Measurements from ENCODE around the gene NELL2.

The NELL2 gene

DNA sequence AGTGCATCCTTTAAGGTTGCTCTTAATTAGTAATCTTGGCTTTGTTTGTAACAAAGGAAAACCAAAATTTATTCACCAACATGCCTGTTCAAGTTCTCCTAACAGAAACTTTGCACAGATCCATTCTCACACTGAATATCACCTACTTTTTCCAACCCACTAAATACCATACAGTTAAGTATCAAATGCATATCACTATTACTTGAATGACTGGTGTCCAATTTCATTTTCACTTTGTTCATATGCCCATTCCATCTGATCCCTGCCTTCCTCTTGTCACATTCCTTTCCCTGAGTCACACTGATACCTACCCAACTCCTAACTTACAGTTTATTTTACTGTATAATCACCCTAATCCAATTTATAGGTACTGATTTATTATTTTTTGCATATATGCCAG lies 286.4 kb downstream of the NELL2 start:
- no peak for DNase-seq

DNA sequence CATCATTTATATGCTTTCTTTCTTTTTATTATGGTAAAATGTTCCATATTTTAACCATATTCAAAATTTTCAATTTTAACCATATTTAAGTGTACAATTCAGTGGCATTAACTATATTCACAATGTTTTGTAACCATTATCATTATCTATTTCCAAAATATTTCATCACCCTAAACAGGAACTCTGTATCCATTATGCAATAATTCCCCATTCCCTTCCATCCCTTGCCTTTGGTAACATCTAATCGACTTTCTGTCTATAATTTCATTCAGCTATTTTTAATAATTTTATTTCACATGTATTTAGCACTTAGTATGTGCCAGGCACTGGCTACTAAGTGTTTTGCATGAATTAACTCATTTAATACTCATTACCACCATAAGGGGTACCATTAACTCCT lies 287.5 kb downstream of the NELL2 start:
- no peak for DNase-seq

DNA sequence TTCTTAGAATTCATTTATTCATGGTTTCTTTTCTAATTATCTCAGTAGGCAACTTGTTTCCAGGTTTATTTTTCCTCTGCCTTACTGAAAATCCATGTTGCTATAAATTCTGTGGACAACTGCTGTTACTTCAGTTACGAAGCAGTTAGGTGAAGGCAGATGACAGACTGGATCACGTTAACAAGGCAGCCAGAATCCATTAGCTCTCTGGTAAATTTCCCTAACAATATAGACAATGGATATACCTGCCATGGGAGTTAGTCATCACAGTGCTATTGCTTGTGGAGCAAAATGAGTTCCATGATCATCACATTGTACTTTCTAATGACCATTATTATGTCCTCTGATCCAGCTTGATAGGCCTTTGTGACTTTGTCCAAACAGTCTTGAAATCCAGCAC lies 291.5 kb downstream of the NELL2 start:
- no peak for DNase-seq

DNA sequence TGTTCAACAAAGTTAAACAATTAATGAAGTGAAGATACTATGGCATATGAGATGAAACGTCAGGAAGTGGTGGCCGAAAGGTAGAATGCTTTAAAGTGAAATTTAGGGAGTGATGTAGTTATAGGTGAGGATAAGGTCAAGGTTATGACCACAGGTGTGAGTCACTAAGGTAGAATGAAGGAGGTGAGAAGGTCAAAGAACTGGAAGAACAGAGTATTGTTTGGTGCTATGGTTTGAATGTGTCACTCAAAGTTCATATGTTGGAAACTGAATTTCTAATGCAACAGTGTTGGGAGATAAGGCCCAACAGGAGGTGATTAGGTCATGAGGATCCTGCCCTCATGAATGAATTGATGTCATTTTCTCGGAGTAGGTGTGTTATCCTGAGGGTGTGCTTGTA lies 293.6 kb downstream of the NELL2 start:
- DNase-seq: no peak

DNA sequence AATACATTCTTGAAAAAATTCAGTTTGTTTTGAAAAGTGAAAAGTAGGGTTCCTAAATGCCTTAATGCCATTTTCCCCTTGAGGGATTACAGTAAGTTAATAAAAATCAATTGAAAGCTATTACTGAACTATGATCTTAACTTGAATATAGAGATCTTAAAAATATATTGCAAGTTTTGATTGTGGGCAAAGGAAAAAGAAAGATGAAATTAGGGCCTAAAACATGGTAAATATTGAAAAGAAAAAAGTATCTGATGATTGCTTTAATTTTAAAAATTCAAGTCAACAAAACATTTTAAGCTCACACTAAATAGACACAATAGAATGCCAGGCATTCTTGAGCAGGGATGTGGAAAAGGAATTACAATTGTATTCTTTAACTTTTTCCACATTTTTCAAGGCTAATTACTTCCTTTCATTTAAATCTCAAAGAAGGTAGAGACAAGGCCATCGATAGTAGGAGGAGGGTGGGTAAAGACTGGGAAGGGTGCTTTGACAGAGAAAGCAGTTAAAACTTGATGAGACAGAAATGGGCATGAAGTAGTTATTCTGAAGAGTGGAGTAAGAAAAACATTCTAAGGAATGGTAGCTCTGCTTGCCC lies 294.4 kb downstream of the NELL2 start:
- DNase-seq: no peak

DNA sequence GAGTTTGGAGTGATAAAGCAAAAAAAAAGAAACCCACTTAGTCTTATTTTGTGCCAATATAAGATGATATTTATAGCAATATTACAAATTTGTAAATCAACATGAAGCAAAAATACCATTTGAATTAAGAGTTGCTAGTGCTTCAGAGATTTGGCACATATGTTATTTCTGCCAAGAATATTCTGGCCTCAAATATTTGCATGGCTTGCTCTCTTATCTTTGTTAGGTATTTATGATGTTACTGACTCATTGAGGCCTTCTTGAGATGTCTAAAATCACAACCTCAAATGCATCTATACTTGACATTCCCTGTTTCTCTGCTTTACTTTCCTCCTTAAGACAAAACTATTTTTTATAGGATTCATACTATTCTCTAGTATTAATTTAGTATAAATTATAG lies 301.5 kb downstream of the NELL2 start:
- no peak for DNase-seq

DNA sequence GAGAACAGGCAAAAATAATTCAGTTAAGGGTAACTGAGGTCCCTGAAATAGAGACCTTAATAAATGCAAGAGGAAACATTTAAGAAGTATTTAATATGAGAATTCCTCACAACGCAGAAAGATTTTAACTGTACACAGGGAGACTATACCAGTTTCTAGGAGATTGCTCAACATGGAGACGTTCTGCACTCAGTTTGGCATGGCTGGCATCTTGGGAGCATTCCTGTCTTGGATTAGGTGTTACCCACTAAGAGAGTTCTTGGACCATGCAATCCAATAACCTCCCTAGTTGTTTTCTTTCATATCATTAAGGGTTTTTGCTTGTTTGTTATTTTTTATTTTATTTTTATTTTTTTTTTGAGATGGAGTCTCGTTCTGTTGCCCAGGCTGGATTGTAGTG lies 302.4 kb downstream of the NELL2 start:
- DNase-seq: no peak

DNA sequence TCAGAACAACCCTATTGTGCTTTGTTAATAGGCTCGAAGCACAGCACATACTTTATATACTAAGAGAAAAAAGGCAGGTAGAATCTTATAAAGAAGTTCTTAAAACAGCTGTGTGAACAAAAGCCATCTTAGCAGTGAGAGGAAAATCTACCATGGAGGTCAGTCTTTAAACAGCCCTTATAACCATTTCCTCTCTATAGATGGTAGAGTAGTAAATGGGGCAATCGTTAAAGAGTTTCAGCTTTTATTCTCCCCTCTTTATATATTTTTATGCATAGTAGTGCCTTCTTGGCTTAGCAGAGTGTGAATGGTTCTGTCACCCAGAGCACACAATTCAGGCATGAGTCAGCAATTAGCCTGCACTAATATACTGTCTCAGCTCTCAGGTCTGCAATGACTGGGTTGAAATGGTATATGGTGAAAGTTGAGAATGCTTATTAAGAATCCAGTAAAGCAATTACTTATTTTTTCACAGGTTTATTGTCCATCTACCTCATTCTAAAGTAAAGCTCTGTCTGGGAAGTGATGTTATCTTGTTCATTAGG lies 305.0 kb downstream of the NELL2 start:
- DNase-seq: no peak

DNA sequence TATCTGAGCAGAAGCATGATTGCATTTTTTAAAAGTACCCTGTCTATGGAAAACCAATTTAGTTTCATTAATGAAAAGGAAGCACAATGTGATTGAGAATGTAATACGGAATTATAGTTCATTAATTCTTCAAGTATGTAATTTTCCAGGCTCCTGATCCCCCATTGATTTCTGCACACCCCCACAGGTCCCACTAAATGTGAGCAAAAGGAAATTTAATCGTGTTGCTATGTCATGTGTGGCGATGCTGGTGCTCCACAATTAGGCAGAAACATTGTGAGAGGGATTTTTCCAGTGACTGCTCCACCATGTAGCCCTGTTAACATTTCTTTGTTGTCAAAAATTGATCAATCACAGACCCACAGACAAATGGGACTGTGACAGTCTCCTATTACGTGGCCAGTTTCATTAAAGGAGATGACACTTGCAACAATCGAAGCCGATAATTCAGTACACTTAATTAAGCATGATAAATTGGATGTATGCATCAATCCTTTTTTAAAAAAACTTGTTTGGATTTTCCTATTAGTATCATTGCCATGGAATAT lies 306.0 kb downstream of the NELL2 start:
- DNase-seq: no peak

DNA sequence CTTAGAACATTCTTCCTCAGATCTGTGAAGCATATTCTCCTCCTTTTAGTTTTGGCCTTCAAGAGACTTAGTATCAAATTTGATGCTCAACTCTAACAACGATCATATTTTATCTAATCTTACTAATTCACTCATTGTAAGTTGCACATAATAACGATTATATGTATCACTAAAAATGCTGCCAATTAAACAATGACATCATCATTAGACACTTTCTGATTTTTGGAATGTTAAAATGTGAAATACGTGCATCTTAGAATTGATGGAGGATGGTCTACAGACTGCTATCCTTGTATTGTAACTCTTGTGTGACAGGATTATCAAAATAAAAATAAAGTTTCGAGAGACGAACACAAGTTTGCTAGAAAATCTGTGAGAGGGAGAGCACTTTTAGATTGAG lies 311.0 kb downstream of the NELL2 start:
- DNase-seq: no peak

DNA sequence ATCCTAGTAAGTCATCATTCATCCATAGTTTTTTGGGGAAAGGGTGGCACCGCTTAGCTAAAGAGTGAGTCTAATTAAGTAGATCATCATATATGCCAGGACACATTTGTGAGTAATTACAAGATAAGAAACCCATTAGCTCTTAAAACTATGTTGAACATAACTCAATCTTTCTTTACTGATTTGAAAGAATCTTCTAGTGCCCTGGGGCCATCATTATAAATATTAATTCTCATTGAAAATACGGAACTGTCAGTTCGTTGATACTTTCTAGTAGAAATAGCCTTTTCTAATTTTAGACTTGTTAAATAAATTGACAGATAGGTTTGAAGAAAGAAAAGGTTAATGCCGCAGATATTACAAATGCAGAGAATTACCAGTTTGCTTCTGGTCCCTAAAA lies 312.6 kb downstream of the NELL2 start:
- no peak for DNase-seq

DNA sequence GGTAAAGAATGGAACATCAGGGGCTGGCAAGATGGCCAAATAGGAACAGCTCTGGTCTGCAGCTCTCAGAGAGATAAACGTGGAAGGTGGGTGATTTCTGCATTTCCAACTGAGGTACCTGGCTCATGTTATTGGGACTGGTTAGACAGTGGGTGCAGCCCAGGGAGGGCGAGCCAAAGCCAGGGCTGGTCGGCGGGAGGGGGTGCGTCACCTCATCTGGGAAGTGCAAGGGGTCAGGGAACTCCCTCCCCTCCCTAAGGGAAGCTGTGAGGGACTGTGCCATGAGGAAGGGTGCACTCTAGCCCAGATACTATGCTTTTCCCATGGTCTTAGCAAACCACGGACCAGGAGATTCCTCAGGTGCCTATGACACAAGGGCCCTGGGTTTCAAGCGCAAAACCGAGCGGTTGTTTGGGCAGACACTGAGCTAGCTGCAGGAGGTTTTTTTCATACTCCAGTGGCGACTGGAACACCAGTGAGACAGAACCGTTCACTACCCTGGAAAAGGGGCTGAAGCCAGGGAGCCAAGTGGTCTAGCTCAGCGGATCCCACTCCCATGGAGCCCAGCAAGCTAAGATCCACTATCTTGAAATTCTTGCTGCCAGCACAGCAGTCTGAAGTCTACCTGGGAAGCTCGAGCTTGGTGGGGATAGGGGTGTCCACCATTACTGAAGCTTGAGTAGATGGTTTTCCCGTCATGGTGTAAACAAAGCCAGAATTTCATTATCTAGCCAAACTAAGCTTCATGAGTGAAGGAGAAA lies 317.6 kb downstream of the NELL2 start:
- no peak for DNase-seq

DNA sequence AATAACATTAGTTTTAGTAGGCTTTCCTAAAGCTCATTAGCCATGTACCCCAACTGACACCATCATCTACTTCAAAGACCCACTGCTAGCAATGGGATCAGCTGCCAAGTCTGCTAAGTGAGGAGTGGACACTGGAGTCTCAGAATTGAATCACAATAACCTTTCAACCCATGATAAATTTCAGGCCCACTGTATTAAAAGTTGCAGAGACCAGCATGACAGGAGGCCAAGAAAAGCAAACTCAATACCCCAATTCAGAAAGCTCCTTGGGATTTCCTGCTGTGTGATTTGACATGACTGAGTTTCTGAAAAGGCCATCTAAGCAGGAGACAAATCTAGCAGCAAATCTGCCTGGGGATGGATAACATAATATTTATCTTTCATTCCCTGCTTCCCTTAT lies 320.7 kb downstream of the NELL2 start:
- DNase-seq: no peak

DNA sequence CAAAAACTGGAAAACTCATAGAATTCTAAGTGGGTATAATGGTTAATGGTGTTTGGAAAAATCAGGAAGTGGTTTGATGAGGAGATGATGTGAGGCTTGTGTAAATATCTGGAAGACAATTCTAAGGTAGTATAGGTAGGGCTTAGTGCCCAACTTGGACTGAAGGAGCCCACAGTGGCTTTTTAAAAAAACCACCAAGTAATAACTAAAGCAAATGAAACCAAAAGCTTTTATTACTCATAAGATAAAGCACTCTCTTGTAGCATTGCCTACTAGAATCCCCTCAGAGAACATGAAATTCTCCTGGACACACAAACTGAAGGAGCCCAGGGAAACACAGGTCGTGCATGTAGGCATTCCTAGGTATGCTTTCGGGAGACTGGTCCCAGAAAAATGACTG lies 324.5 kb downstream of the NELL2 start:
- no peak for DNase-seq

DNA sequence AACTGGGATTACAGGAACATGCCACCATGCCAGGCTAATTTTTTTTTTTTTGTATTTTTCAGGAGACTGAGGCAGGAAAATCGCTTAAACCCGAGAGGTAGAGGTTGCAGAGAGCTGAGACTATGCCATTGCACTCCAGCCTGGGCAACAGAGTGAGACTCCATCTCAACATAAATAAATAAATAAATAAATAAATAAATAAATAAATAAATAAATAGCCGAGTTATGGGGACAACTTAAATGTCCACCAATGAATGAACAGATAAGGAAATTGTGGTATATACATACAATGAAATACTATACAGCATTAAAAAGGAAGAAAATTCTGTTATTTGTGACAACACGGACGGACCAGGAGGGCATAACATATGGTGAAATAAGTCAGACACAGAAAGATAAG lies 325.7 kb downstream of the NELL2 start:
- DNase-seq: no peak

DNA sequence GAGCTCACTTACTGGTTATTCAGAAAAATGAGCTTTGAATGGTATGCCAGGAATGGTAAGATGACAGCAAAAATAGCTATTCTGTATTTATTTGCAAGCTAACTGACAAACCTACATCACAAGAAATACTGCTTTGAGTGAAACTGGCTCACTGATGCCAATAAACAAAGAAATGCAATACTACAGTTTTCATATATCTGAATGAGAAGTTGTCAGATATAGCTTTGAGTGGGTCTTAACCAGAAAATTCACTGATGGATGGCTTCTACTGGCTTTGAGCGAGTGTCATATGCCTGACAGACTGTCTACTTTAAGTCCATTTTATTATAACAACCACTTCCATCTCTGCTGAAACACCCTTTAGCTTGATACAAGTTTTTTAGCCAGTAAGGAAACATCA lies 330.1 kb downstream of the NELL2 start:
- DNase-seq: no peak

DNA sequence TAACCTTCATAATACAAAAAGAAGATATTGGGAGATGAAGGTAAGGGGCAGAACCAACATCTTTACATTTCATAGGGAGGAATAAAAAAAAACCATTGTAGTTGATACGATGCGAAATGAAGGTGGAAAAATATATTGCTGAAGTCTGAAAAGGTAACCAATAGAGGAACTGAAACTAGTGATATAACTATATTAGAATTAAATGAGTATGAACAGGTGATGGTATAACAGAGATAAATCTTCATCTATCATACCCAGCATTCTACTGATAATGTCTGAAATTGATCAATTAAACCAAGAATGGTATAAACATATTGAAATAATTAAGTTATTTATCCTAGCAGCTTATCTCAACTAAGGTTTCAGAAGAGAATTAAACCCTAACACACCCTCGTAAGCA lies 332.1 kb downstream of the NELL2 start:
- no peak for DNase-seq

DNA sequence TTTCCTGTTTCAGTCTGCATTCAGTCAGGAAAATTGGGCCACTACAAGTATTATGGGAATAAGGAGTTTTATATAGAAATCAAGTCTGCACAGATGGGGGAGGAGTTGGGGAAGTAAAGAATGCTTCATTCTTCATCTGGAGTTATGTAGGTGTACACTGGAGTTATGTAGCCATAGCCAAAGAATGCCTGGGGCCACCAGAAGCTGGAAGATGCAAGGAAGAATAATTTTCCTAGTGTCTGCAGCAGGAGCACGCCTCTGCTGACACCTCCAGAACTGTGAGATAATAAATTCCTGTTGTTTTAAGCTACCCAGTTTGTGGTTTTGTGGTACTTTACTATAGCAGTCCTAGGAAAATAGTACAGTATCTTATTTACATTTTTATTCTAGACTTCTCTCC lies 333.4 kb downstream of the NELL2 start:
- DNase-seq: no peak

DNA sequence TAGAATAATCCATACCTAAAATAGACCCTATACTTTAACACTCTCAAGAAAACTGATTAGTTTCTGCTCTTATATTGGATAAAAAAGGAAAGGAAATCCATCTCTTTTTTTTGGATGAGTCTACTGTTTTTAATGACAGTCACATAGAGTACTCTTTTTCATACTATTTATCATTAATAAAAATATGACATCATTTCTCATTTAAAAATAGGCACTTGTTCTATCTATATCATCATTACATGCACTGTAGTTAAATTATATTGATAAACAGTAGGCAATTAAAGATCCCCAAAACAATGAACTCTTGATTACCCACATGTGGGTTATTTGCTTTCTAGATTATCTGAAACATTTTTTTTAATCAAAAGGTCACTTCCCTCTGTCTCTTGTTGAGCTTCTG lies 338.8 kb downstream of the NELL2 start:
- no peak for DNase-seq

DNA sequence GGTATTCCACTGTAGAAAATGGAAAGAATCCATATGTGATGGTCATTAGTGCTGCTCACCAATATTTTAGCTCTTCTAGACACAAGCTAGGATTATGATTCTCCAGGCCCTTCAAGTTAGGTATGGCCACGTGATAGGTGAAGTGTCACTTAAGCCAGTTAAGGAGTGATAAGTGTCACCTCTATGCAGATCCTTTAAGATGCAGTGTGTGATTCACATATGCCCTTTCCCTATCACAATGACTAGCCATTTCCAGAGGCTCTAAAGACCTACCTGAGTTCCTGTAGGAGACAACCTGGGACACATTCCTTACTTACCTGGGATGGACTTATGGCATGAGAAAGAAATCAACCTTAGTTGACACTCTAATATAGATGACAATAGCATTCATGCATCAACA lies 343.2 kb downstream of the NELL2 start:
- DNase-seq: no peak

DNA sequence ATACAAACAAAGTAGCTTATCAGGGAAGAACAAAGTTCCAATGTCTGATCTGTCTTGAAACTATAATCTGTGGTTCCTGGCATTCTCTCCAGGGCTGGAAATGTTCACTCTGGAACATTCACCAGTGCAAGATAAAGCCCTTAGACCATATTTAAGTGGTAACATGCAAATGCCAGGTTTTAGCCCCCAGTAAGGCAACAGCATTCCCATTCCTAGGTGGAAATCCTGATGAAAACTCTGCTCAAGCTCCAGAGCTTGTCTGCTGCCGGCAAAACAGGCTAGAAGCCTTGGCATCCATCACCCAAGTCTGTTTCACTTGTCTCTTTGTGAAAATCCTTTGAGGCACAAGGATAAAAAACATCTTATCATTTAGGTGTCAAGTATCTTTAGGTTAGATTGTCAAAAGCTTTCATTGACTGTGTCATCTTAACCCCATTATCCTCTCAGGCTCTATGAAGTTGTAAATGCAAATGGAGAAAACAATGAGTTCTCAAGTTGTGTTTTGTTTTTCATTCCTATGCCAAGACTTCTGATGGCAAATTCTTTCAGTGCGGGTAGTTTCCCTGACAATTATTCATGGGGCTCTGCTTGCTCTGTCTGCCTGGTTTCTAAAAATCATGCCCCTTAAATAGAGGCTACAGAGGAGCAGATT lies 344.7 kb downstream of the NELL2 start:
- no peak for DNase-seq

DNA sequence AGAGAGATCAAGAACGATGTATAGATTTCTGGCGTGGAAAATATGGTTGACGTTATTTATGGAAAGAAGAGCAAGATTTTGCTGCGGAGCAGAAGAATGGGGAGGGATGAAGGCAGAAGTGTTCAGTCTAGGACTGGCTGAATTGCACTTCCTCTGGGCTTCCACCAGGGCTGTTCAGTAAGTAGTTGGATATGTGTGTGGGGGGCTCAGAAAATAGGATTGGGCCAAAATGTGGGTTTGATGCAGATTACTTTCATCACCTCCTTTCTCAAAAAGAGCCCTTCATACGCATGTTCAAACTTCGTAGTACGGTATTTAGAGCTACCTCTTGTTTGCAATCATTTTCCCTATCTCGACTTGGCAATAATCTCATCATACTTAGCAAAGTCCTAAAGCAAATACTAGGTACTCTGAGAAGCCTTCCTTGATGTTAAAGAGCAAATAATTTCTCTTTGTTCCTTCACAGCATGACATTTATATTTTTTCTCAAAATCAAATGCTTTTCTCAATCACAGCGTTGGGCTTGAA lies 349.4 kb downstream of the NELL2 start:
- DNase-seq: no peak

DNA sequence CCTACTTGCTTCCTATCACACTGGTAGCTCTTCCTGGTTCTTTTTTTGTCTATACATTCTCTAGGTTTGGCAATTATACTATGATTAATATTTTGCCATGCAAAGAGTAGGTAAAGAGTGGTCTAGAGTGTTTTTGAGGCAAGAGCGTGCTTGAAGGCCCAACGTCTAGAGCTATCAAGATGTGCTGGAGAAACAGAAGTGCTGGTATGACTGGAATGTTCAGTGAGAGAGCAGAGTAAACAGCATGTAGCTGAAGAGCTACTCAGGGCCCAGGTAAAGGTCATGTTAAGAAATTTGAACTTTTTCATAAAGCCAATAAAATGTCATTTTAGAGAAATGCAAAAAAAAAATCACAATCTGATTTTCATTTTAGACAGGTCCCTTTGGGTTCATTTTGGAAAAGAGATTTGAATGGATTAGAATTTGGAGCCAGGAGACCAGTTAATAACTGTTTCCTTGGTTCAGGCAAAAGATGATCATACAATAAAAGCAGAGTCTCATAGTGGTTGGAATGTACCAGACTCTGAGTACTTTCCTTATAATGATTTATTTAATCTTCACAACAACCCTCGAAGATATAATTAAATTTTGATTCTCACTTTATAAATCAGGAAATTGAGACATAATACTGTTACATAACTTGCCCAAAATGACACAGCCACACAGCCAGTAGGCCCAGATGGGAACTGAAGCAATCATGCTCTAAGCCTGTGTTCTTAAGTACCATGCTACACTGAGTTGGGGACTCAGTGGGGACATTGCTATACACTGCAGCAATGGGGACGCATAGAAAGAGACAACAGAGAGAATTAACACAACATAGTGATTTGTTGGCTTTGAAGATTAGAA lies 350.1 kb downstream of the NELL2 start:
- no peak for DNase-seq

Data from NCI-H1417 treated with DMSO at 0.1 percent for 48 hours (cell line).